Effector memory CD4-positive, alpha-beta T cell (primary cell): ENCODE results near the gene ZNF653.

Experiments used
- DNase-seq, 3 donors: peaks; one replicate each; pipeline ENCODE4 v3.0.0-alpha.2; 2020
- H3K27ac ChIP-seq: 2 replicates; pipeline ENCODE4 v1.7.0; 2013; ENCODE audit warnings: mild to moderate bottlenecking, low read length, moderate library complexity; ENCODE audit not compliant: insufficient read depth, poor library complexity, severe bottlenecking
- H3K27me3 ChIP-seq: replicated peaks from 2 replicates; pipeline ENCODE4 v1.7.0; 2013; ENCODE audit warnings: mild to moderate bottlenecking, low read length; ENCODE audit not compliant: insufficient read depth, control insufficient read depth, poor library complexity, severe bottlenecking
- H3K36me3 ChIP-seq: 2 replicates; pipeline ENCODE4 v1.7.0; 2013; ENCODE audit warnings: mild to moderate bottlenecking, low read length, moderate library complexity; ENCODE audit not compliant: control insufficient read depth, insufficient read depth
- H3K4me1 ChIP-seq: 2 replicates; pipeline ENCODE4 v1.7.0; 2013; ENCODE audit warnings: low read length, mild to moderate bottlenecking; ENCODE audit not compliant: control insufficient read depth, insufficient read depth, poor library complexity, severe bottlenecking
- H3K4me3 ChIP-seq: 2 replicates; pipeline ENCODE4 v1.7.0; 2013; ENCODE audit warnings: low read length, low read depth, mild to moderate bottlenecking; ENCODE audit not compliant: insufficient read depth, poor library complexity, severe bottlenecking
- H3K9me3 ChIP-seq: 2 replicates; pipeline ENCODE4 v1.7.0; 2013; ENCODE audit warnings: mild to moderate bottlenecking, low read length, moderate library complexity; ENCODE audit not compliant: control insufficient read depth

Gene ZNF653

GRCh38 chr19:11513946-11514345, 8.3 kb upstream of the ZNF653 start:
- Histone ChIP-seq H3K4me3 (no peak overlapping the region), H3K4me1 (no peaks in the 10 kb centered on the region), H3K27me3 (no peaks in the 10 kb centered on the region), H3K9me3 (no peaks in the 10 kb centered on the region), H3K36me3 (peaks cover 28% of the 10 kb centered on the region), H3K27ac (no peak overlapping the region)
- DNase-seq, result no peak

DNA sequence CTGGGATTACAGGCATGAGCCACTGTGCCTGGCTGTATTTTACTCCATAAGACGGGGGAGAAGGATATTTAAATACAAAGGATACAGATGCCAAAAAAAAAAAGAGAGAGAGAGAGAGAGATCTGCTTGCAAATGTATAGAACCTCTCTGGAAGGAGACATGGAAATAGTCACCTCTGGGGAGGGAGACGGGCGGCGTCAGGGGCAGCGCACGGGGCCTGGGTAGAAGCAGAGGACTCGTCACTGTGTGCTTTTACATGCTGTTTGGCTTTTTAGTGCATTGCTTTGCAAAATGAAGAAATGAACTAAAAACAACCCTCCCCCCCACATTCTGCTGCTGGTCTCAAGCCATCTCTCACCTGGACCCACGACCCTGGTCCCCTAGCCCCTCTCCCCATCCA, 4.8 kb upstream of the ZNF653 start:
- H3K9me3 ChIP-seq, result no peaks in the 10 kb centered on the region
- no peak overlapping the region for H3K27ac ChIP-seq
- H3K4me3 ChIP-seq, result no peak overlapping the region
- no peak for DNase-seq
- no peaks in the 10 kb centered on the region for H3K27me3 ChIP-seq
- H3K4me1 ChIP-seq, result no peaks in the 10 kb centered on the region
- peaks cover 15% of the 10 kb centered on the region for H3K36me3 ChIP-seq

DNA sequence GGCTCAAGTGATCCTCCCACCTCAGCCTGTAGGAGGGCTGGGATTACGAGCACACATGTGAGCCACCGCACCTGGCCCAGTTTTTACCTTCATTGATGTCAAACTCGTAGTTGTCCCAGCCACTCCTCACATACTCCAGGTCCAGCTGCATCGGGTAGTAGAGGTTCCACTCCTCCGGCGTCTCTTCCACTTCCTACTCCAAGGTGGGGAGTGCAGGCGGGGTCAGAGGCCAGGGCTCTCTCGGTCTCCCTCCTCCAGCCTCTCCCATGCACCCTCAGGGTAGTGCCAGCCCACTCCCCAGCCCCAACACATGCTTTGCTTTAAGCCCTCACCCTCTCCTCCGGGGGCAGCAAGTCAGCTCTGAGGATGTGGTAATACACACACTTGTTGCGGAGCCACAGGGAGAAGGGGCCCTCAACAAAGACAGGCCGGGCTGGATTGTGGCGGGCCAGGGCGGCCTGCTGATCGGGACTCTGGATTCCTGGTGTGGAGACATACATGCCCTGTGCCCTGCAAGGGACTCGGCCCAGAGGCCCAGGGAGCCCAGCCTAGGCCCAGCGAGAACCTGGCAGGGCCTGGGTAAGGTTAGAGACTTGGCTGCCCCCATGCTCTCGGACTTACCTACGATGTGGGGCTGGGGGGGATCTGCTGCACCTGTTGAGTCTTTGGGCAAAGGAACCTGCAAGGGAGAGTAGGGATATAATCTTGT, 1.9 kb upstream of the ZNF653 start:
- Histone ChIP-seq H3K27ac (no peak overlapping the region), H3K27me3 (no peaks in the 10 kb centered on the region), H3K9me3 (no peaks in the 10 kb centered on the region), H3K4me3 (no peak overlapping the region), H3K4me1 (peaks cover 5% of the 10 kb centered on the region), H3K36me3 (peaks cover 7% of the 10 kb centered on the region)
- no peak for DNase-seq

- no peak overlapping the region for H3K4me3 ChIP-seq
- H3K27ac ChIP-seq, result no peak overlapping the region
- H3K9me3 ChIP-seq, result no peaks in the 10 kb centered on the region
- peaks cover 1% of the 10 kb centered on the region for H3K36me3 ChIP-seq
- peaks cover 5% of the 10 kb centered on the region for H3K4me1 ChIP-seq
- no peak for DNase-seq
- H3K27me3 ChIP-seq, result no peaks in the 10 kb centered on the region
Measured at GRCh38 chr19:11506967-11507366, 1.3 kb upstream of the ZNF653 start.

- Histone ChIP-seq H3K27ac (peak overlapping the region; percentile 94), H3K4me1 (peaks cover 5% of the 10 kb centered on the region), H3K27me3 (no peaks in the 10 kb centered on the region), H3K9me3 (no peaks in the 10 kb centered on the region), H3K4me3 (peak overlapping the region; percentile 78), H3K36me3 (no peaks in the 10 kb centered on the region)
- DNase-seq, result no peak
Measured at GRCh38 chr19:11506101-11506555, 489 bp upstream of the ZNF653 start.

- no peaks in the 10 kb centered on the region for H3K27me3 ChIP-seq
- peak overlapping the region; percentile 94 for H3K27ac ChIP-seq
- peak; percentile 93 to 95 (median 94) for DNase-seq
- peak overlapping the region; percentile 78 for H3K4me3 ChIP-seq
- H3K36me3 ChIP-seq, result no peaks in the 10 kb centered on the region
- peaks cover 5% of the 10 kb centered on the region for H3K4me1 ChIP-seq
- no peaks in the 10 kb centered on the region for H3K9me3 ChIP-seq
Measured at GRCh38 chr19:11505032-11505503, 571 bp downstream of the ZNF653 start.

DNA sequence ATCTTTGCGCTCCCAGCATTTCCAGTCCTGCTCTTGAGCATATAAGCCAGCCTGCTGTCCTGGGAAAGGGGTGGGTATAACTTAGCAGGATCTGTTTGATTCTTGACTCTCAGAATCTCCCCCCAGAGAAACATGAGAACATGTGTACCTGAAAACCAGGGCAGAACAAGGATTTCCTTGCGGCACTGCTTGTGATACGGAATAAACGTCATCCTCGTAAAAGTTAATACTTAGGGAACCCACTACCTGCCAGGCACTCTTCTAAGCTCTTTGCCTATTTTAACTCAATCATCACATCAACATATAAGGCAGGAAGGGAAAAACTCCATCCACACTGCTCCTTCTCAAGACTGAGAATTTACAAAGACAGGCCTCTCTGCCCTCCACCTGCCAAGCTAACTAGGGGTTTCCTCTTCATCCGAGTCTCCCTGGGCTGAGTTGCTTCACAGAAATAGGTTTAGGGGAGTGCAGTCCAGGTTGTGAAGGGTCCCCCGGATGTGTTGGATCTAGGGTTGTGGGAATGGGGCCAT, 1.1 kb downstream of the ZNF653 start:
- Histone ChIP-seq H3K9me3 (no peaks in the 10 kb centered on the region), H3K27me3 (no peaks in the 10 kb centered on the region), H3K36me3 (no peaks in the 10 kb centered on the region), H3K4me3 (peak overlapping the region; percentile 78), H3K4me1 (peaks cover 5% of the 10 kb centered on the region), H3K27ac (peak overlapping the region; percentile 94)
- no peak for DNase-seq

GRCh38 chr19:11499890-11500420, 5.7 kb downstream of the ZNF653 start:
- Histone ChIP-seq H3K27ac (no peak overlapping the region), H3K4me1 (peaks cover 5% of the 10 kb centered on the region), H3K27me3 (no peaks in the 10 kb centered on the region), H3K36me3 (peaks cover 10% of the 10 kb centered on the region), H3K9me3 (no peaks in the 10 kb centered on the region), H3K4me3 (no peak overlapping the region)
- no peak for DNase-seq

- Histone ChIP-seq H3K9me3 (no peaks in the 10 kb centered on the region), H3K36me3 (peaks cover 12% of the 10 kb centered on the region), H3K4me3 (no peak overlapping the region), H3K27me3 (no peaks in the 10 kb centered on the region), H3K4me1 (no peaks in the 10 kb centered on the region), H3K27ac (no peak overlapping the region)
- no peak for DNase-seq
Measured at GRCh38 chr19:11499220-11499726, 6.4 kb downstream of the ZNF653 start.
